Chondrocyte (in vitro differentiated cells): ENCODE results near the gene SPRR4. TPM values are rescaled to one million over a fixed set of nuclear protein-coding genes. Genes with fewer than 3 reads are reported as not detected.

ENCODE experiments used
- DNase-seq: peaks from one replicate; pipeline ENCODE4 v3.0.0; 2021; ENCODE audit warnings: mixed read lengths, low spot score
- H3K27ac Mint-ChIP-seq: one replicate; pipeline ENCODE4 v1.8.0; 2021; ENCODE audit warnings: mild to moderate bottlenecking, moderate library complexity, mixed read lengths; ENCODE audit not compliant: unreplicated experiment
- H3K27me3 Mint-ChIP-seq: 2 replicates; pipeline ENCODE4 v1.8.0; 2021; ENCODE audit warnings: low read depth, mixed read lengths
- H3K36me3 Mint-ChIP-seq: 2 replicates; pipeline ENCODE4 v1.8.0; 2021; ENCODE audit warnings: low read depth, mixed read lengths
- H3K4me1 Mint-ChIP-seq: 2 replicates; pipeline ENCODE4 v1.8.0; 2021; ENCODE audit warnings: low read depth, mild to moderate bottlenecking, mixed read lengths
- H3K4me3 Mint-ChIP-seq: one replicate; pipeline ENCODE4 v1.8.0; 2021; ENCODE audit warnings: mild to moderate bottlenecking, moderate library complexity, mixed read lengths; ENCODE audit not compliant: unreplicated experiment
- H3K9me3 Mint-ChIP-seq: 2 replicates; pipeline ENCODE4 v1.8.0; 2021; ENCODE audit warnings: low read depth, mixed read lengths
- total RNA-seq: library from RNA; stranded (reverse); gene quantifications from 3 replicates; pipeline ENCODE4 v1.2.1, GENCODE V29; 2021
- TF ChIP-seq, protein P1 (sequence below): fragments of 200-600 bp; sonication (generic); IDR thresholded peaks from 2 replicates; pipeline ENCODE4 v1.5.0; 2021; ENCODE audit warnings: antibody characterized with exemption, mild to moderate bottlenecking, moderate library complexity

The SPRR4 gene
- total RNA-seq, 1 donor from 2014 or later: not detected

DNA sequence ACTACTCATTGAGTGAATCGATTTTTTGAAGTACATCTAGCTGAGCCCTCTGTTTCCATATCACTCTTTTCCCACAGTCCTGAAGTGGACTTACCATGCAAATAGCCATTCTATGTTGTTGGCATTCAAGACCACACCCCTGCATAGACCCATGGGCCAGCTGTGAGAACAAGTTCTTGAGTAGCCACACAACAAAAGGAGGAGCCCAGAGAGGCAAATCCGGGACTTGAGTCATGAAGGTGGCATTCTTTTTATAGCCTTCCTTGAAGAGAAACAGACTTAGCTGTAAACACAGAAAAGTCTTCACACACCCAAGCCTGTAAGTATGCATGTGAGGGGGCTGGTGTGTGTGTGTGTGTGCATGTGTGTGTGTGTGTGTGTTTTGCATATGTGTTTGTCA, 37.3 kb upstream of the SPRR4 start:
- no peak overlapping the region for H3K27ac Mint-ChIP-seq
- H3K4me3 Mint-ChIP-seq: no peak overlapping the region
- TF ChIP-seq, protein P1, sequence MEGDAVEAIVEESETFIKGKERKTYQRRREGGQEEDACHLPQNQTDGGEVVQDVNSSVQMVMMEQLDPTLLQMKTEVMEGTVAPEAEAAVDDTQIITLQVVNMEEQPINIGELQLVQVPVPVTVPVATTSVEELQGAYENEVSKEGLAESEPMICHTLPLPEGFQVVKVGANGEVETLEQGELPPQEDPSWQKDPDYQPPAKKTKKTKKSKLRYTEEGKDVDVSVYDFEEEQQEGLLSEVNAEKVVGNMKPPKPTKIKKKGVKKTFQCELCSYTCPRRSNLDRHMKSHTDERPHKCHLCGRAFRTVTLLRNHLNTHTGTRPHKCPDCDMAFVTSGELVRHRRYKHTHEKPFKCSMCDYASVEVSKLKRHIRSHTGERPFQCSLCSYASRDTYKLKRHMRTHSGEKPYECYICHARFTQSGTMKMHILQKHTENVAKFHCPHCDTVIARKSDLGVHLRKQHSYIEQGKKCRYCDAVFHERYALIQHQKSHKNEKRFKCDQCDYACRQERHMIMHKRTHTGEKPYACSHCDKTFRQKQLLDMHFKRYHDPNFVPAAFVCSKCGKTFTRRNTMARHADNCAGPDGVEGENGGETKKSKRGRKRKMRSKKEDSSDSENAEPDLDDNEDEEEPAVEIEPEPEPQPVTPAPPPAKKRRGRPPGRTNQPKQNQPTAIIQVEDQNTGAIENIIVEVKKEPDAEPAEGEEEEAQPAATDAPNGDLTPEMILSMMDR: no peak
- DNase-seq: no peak
- H3K27me3 Mint-ChIP-seq: no peaks in the 10 kb centered on the region
- H3K9me3 Mint-ChIP-seq: no peaks in the 10 kb centered on the region
- H3K4me1 Mint-ChIP-seq: no peaks in the 10 kb centered on the region
- H3K36me3 Mint-ChIP-seq: no peaks in the 10 kb centered on the region

DNA sequence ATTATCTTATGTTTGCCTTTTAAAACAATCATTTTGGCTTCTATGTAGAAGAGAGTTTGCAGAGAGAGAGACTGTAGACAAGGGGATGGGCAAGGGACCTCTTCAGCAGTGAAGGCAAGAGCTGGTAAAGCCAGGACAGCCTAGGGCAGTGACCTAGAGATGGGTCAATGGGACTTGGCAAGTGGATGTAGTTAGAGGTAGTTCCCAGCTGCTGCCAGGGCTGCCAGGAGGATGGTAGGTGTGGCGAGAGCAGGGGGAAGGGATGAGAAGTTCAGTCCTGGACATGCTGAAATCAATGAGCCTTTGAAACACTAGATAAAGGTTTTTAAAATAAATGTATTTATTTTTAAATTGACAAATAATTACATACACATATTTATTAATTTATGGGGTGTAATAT, 29.8 kb upstream of the SPRR4 start:
- DNase-seq: no peak
- no peaks in the 10 kb centered on the region for H3K4me1 Mint-ChIP-seq
- TF ChIP-seq, protein P1: no peak
- no peaks in the 10 kb centered on the region for H3K36me3 Mint-ChIP-seq
- H3K9me3 Mint-ChIP-seq: peaks cover 8% of the 10 kb centered on the region
- no peak overlapping the region for H3K27ac Mint-ChIP-seq
- H3K27me3 Mint-ChIP-seq: no peaks in the 10 kb centered on the region
- no peak overlapping the region for H3K4me3 Mint-ChIP-seq

DNA sequence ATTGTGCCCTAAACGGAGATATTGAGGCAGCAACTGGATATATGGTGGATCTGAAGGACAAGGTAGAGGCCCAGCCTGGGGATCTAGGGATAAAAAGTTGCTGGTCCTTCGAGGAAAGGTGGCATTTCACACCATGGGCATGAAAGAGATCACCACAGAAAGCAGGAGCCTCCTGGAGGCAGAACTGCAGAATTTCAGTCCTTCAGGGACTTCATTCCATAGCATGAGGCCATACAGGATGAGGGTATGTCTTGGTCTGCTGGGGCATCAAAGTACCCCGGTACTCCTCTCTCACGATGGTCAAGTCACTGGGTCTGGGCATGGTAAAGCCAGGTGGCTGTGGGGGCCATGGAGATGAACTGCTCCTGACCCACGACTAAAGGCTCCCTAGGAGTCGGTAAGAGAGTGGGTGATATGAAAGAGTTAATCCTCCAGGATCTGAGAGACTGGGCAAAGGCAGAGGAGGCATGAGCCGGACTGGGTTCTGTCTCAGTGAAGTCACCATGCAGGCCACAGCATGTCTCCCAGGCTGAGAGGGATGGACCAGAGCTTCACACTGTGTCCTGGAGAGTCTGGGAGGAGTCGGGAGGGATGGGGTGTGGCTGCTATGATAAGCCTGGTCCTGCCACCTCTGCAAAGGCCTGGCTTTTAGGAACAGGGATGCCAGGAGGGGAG, 29.3 kb upstream of the SPRR4 start:
- Mint-ChIP-seq H3K4me3 (no peak overlapping the region), H3K27ac (no peak overlapping the region), H3K9me3 (peaks cover 8% of the 10 kb centered on the region), H3K36me3 (no peaks in the 10 kb centered on the region), H3K27me3 (no peaks in the 10 kb centered on the region), H3K4me1 (no peaks in the 10 kb centered on the region)
- TF ChIP-seq, protein P1: no peak
- DNase-seq: no peak

DNA sequence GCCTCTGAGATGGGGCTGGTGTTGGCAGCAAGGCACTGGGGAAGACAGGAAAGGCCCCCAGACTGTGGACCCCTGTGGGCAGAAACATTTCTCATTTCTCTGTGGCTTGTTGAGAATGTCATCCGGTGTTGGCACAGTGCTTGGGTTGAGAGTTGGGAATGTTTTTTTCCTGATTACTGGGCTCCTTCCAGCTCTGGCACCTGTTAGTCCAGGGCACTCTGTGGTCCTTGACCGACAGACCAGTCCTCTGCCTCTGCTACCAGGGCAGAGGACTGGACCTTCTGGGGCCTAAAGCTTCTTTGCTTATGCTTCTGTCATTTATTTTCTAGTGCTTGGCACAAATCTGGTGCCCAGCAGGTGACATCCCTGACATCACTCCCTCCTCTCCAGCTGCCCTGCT, 28.3 kb upstream of the SPRR4 start:
- H3K27ac Mint-ChIP-seq: no peak overlapping the region
- H3K4me1 Mint-ChIP-seq: no peaks in the 10 kb centered on the region
- H3K9me3 Mint-ChIP-seq: peaks cover 8% of the 10 kb centered on the region
- H3K36me3 Mint-ChIP-seq: no peaks in the 10 kb centered on the region
- DNase-seq: no peak
- no peak overlapping the region for H3K4me3 Mint-ChIP-seq
- no peaks in the 10 kb centered on the region for H3K27me3 Mint-ChIP-seq
- TF ChIP-seq, protein P1: no peak

DNA sequence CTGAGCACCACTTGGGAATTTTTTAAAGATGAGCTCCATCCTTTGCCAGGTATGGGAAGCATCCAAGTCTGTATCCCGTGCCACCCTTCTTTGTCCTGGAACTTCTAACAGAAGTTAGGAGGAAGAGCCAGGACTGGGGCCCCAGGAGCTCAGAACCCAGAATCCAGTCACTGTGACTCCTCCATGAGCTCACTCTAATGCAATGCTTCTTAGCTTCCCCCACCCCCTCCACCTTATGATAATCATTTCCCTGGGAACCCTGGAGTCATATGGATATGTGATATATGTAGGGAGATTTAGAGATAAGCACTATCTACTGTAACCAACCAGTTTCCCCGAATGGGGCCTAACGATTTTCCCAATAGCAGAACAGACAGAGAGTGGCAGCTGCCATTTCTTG, 24.2 kb upstream of the SPRR4 start:
- H3K9me3 Mint-ChIP-seq: peaks cover 1% of the 10 kb centered on the region
- H3K27me3 Mint-ChIP-seq: no peaks in the 10 kb centered on the region
- H3K27ac Mint-ChIP-seq: no peak overlapping the region
- no peaks in the 10 kb centered on the region for H3K4me1 Mint-ChIP-seq
- H3K36me3 Mint-ChIP-seq: no peaks in the 10 kb centered on the region
- no peak overlapping the region for H3K4me3 Mint-ChIP-seq
- no peak for DNase-seq
- TF ChIP-seq, protein P1: no peak
